ENCODE results near the gene RBMY1A1.
"Not testable (repeated sequence)": the region's sequence is repeated elsewhere in the genome, so short reads cannot be mapped to it uniquely, and the experiment has no call there.

Gene RBMY1A1

GRCh38 chrY:21534579-21534978 is at the start of gene RBMY1A1:
RBMY1A1 (plus strand) TSS chrY:21534879; CDS start chrY:21536892, 2,013 bp downstream.
- not testable (repeated sequence) for DNase-seq

GRCh38 chrY:21511038-21511437 is 23.6 kb upstream of the RBMY1A1 start, which contains the start of gene RBMY1B:
RBMY1B (plus strand) TSS chrY:21511338; CDS start chrY:21513351, 2,013 bp downstream.
- DNase-seq: not testable (repeated sequence)

GRCh38 chrY:21559316-21559984 is 24.8 kb downstream of the RBMY1A1 start:
- not testable (repeated sequence) for DNase-seq

GRCh38 chrY:21585449-21585848 is 50.8 kb downstream of the RBMY1A1 start:
- no peak for DNase-seq

GRCh38 chrY:21586454-21586853 is 51.8 kb downstream of the RBMY1A1 start:
- DNase-seq: not testable (repeated sequence)

GRCh38 chrY:21592059-21592458 is 57.4 kb downstream of the RBMY1A1 start:
- no peak for DNase-seq

GRCh38 chrY:21596287-21596686 is 61.6 kb downstream of the RBMY1A1 start:
- not testable (repeated sequence) for DNase-seq

All from NCI-H446 (cell line).